Testis (tissue), 2 donors: ENCODE results near the gene DYRK1A.

ENCODE experiments used
- CTCF ChIP-seq, 3 experiments: fragments of 450-650 bp in 2 of 3; fragments of 200-600 bp in 1 of 3; sonication (generic) in 1 of 3; IDR thresholded peaks; one replicate each; pipeline ENCODE4 v1.5.1; 2016 to 2019; ENCODE audit warnings: antibody characterized with exemption in 3 of 3, mild to moderate bottlenecking in 2 of 3, moderate library complexity in 1 of 3
- POLR2A ChIP-seq: fragments of 450-650 bp; IDR thresholded peaks from one replicate; pipeline ENCODE4 v1.6.1; 2017; ENCODE audit warnings: antibody characterized with exemption, mild to moderate bottlenecking, moderate library complexity

GRCh38 chr21:37566790-37567615, 200.4 kb downstream of the DYRK1A start:
- TF ChIP-seq CTCF (IDR thresholded peaks at IDR 0.05) (no peak), POLR2A (no peak)
